Activated CD4-positive, alpha-beta T cell treated with anti-CD3 and anti-CD28 coated beads, Interleukin-10, Interleukin-2, amounts not matched to agents 100 ng/mL and 50 ng/mL, durations not matched to agents 16 hours and 8 hours (primary cell): ENCODE measurements around the gene IZUMO1.
"Not testable (repeated sequence)": the region's sequence is repeated elsewhere in the genome, so short reads cannot be mapped to it uniquely, and the experiment has no call there.

ENCODE experiments used
- DNase-seq: peaks from one replicate; pipeline ENCODE4 v3.0.0-alpha.2; 2020

The IZUMO1 gene

GRCh38 chr19:48711106-48711662 lies 35.5 kb downstream of the IZUMO1 start:
- DNase-seq, result no peak

- DNase-seq, result no peak
Observed at GRCh38 chr19:48708471-48708870, 38.2 kb downstream of the IZUMO1 start.

- DNase-seq, result no peak
Observed at GRCh38 chr19:48705431-48705830, 41.3 kb downstream of the IZUMO1 start.

- no peak for DNase-seq
Observed at GRCh38 chr19:48703316-48703715, 43.4 kb downstream of the IZUMO1 start.

- no peak for DNase-seq
Observed at GRCh38 chr19:48702701-48703100, 44.0 kb downstream of the IZUMO1 start.

GRCh38 chr19:48698046-48698445 lies 48.7 kb downstream of the IZUMO1 start:
- DNase-seq, result no peak

GRCh38 chr19:48696353-48697010 lies 50.2 kb downstream of the IZUMO1 start:
- DNase-seq, result no peak

GRCh38 chr19:48695743-48696352 lies 50.9 kb downstream of the IZUMO1 start, which contains the start of gene FUT2:
FUT2 (plus strand) TSS chr19:48695971; CDS start chr19:48702957, 6,986 bp downstream.
- no peak for DNase-seq

- not testable (repeated sequence) for DNase-seq
Observed at GRCh38 chr19:48693629-48694028, 53.1 kb downstream of the IZUMO1 start.
